ENCODE measurements around the gene XNDC1N. TPM values are rescaled to one million over a fixed set of nuclear protein-coding genes. Genes with fewer than 3 reads are reported as not detected.
"Not testable (repeated sequence)": the region's sequence is repeated elsewhere in the genome, so short reads cannot be mapped to it uniquely, and the experiment has no call there.

The XNDC1N gene
- total RNA-seq, 1 experiment from 2014 or later: 10.7 TPM

- no peak for DNase-seq (ENCODE audit: low spot score)
These were observed 4.9 kb upstream of the XNDC1N start for GRCh38 chr11:71933141-71933933.

- DNase-seq (ENCODE audit: low spot score): no peak
These were observed 2.8 kb upstream of the XNDC1N start for GRCh38 chr11:71931245-71931602.

GRCh38 chr11:71930556-71931244 is 2.3 kb upstream of the XNDC1N start:
- no peak for DNase-seq (ENCODE audit: low spot score)

- no peak for DNase-seq (ENCODE audit: low spot score)
These were observed 1.1 kb upstream of the XNDC1N start for GRCh38 chr11:71929491-71929890.

- peak; percentile 98 for DNase-seq (ENCODE audit: low spot score)
These were observed 496 bp upstream of the XNDC1N start, which contains the start of gene RNF121 for GRCh38 chr11:71928737-71929443. TSS of gene RNF121 (plus strand) at chr11:71929046. CDS start at chr11:71929062, 16 bp downstream.

GRCh38 chr11:71917646-71918140 is 10.7 kb downstream of the XNDC1N start:
- no peak for DNase-seq (ENCODE audit: low spot score)

GRCh38 chr11:71914617-71915189 is 13.7 kb downstream of the XNDC1N start:
- no peak for DNase-seq (ENCODE audit: low spot score)

- no peak for DNase-seq (ENCODE audit: low spot score)
These were observed 14.5 kb downstream of the XNDC1N start for GRCh38 chr11:71913756-71914526.

GRCh38 chr11:71911986-71912340 is 16.4 kb downstream of the XNDC1N start:
- DNase-seq (ENCODE audit: low spot score): not testable (repeated sequence)

GRCh38 chr11:71911321-71911985 is 16.9 kb downstream of the XNDC1N start:
- DNase-seq (ENCODE audit: low spot score): not testable (repeated sequence)

- not testable (repeated sequence) for DNase-seq (ENCODE audit: low spot score)
These were observed 17.6 kb downstream of the XNDC1N start for GRCh38 chr11:71910775-71911174.

- no peak for DNase-seq (ENCODE audit: low spot score)
These were observed 20.2 kb downstream of the XNDC1N start for GRCh38 chr11:71908218-71908617.

GRCh38 chr11:71901137-71901536 is 27.3 kb downstream of the XNDC1N start:
- DNase-seq (ENCODE audit: low spot score): not testable (repeated sequence)

- DNase-seq (ENCODE audit: low spot score): no peak
These were observed 32.4 kb downstream of the XNDC1N start for GRCh38 chr11:71895961-71896360.

GRCh38 chr11:71889181-71889872 is 39.1 kb downstream of the XNDC1N start:
- DNase-seq (ENCODE audit: low spot score): peak; percentile 56

GRCh38 chr11:71888335-71889010 is 39.9 kb downstream of the XNDC1N start:
- DNase-seq (ENCODE audit: low spot score): not testable (repeated sequence)

GRCh38 chr11:71885806-71886205 is 42.6 kb downstream of the XNDC1N start:
- not testable (repeated sequence) for DNase-seq (ENCODE audit: low spot score)

Measured in HT-29 (cell line).